ENCODE data around the gene HP.

DNA sequence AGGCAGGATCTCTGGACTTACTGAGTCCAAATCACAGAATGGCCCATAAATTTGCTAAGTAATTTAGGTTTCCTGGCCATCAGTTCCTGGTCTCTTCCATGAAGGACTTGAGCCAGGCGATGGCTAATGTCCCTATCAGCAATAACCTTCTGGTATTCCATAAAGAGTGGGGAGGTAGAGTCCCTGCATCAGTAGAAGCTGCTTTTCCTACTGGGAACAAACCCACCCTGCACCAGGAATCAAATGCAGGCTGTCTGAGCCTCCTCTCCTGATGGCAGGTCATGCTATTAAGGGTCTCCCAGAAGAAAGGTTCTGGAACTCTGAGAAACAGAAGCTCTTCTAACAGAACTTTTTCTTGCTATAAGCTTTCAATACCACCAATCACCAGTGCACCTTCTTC, 7.3 kb downstream of the HP start:
- TF ChIP-seq, protein P1, sequence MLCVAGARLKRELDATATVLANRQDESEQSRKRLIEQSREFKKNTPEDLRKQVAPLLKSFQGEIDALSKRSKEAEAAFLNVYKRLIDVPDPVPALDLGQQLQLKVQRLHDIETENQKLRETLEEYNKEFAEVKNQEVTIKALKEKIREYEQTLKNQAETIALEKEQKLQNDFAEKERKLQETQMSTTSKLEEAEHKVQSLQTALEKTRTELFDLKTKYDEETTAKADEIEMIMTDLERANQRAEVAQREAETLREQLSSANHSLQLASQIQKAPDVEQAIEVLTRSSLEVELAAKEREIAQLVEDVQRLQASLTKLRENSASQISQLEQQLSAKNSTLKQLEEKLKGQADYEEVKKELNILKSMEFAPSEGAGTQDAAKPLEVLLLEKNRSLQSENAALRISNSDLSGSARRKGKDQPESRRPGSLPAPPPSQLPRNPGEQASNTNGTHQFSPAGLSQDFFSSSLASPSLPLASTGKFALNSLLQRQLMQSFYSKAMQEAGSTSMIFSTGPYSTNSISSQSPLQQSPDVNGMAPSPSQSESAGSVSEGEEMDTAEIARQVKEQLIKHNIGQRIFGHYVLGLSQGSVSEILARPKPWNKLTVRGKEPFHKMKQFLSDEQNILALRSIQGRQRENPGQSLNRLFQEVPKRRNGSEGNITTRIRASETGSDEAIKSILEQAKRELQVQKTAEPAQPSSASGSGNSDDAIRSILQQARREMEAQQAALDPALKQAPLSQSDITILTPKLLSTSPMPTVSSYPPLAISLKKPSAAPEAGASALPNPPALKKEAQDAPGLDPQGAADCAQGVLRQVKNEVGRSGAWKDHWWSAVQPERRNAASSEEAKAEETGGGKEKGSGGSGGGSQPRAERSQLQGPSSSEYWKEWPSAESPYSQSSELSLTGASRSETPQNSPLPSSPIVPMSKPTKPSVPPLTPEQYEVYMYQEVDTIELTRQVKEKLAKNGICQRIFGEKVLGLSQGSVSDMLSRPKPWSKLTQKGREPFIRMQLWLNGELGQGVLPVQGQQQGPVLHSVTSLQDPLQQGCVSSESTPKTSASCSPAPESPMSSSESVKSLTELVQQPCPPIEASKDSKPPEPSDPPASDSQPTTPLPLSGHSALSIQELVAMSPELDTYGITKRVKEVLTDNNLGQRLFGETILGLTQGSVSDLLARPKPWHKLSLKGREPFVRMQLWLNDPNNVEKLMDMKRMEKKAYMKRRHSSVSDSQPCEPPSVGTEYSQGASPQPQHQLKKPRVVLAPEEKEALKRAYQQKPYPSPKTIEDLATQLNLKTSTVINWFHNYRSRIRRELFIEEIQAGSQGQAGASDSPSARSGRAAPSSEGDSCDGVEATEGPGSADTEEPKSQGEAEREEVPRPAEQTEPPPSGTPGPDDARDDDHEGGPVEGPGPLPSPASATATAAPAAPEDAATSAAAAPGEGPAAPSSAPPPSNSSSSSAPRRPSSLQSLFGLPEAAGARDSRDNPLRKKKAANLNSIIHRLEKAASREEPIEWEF (IDR thresholded peaks at IDR 0.05; ENCODE audit: insufficient replicate concordance, low read depth, low read length), result no peak
- TF ChIP-seq POLR2AphosphoS5 (IDR thresholded peaks at IDR 0.05; ENCODE audit: low read length), result no peak
- no peak for TF ChIP-seq SIN3A (IDR thresholded peaks at IDR 0.05; ENCODE audit: low read depth, low read length)

All from GM12878 (cell line).